Measurements from ENCODE around the gene RCAN1.

Gene RCAN1

GRCh38 chr21:34617753-34618339, 2.9 kb upstream of the RCAN1 start:
- ChIA-PET POLR2A (no interaction called here), CTCF (interaction anchor here (1.2 to 1.6 kb wide), 5 partner anchors 14 to 255 kb away, joined by 3 to 13 read pairs (median 5); no protein-coding TSS in a partner anchor)
- TF ChIP-seq CTCF (IDR thresholded peaks at IDR 0.05; ENCODE audit: control extremely low read depth, extremely low read depth, low read depth, missing control alignments), result no peak
- no peak for DNase-seq (ENCODE audit: extremely low spot score)

GRCh38 chr21:34615487-34615814, 538 bp upstream of the RCAN1 start:
- TF ChIP-seq CTCF (IDR thresholded peaks at IDR 0.05; ENCODE audit: control extremely low read depth, extremely low read depth, low read depth, missing control alignments), result no peak
- ChIA-PET CTCF (interaction anchor here (1.1 to 6.7 kb wide), 8 partner anchors 12 to 247 kb away, joined by 3 to 67 read pairs (median 5); no protein-coding TSS in a partner anchor), POLR2A (no interaction called here)
- DNase-seq (ENCODE audit: extremely low spot score), result no peak

- no peak for DNase-seq (ENCODE audit: extremely low spot score)
- TF ChIP-seq CTCF (IDR thresholded peaks at IDR 0.05; ENCODE audit: control extremely low read depth, extremely low read depth, low read depth, missing control alignments), result no peak
- CTCF ChIA-PET, result interaction anchor here (1.1 to 15.5 kb wide), 7 partner anchors 11 to 105 kb away, joined by 3 to 237 read pairs (median 10); partner anchors contain the start of gene KCNE1
- POLR2A ChIA-PET, result no interaction called here
Observed at GRCh38 chr21:34613679-34614627, 960 bp downstream of the RCAN1 start.

- ChIA-PET POLR2A (no interaction called here), CTCF (interaction anchor here (0.9 to 15.5 kb wide), 11 partner anchors 9 to 689 kb away, joined by 3 to 237 read pairs (median 4); partner anchors contain the start of gene KCNE1)
- TF ChIP-seq CTCF (IDR thresholded peaks at IDR 0.05; ENCODE audit: control extremely low read depth, extremely low read depth, low read depth, missing control alignments), result no peak
- no peak for DNase-seq (ENCODE audit: extremely low spot score)
Observed at GRCh38 chr21:34612557-34612956, 2.4 kb downstream of the RCAN1 start.

- CTCF ChIA-PET, result interaction anchor here (0.9 to 15.5 kb wide), 8 partner anchors 9 to 688 kb away, joined by 3 to 237 read pairs (median 4); partner anchors contain the start of gene KCNE1
- no peak for DNase-seq (ENCODE audit: extremely low spot score)
- TF ChIP-seq CTCF (IDR thresholded peaks at IDR 0.05; ENCODE audit: control extremely low read depth, extremely low read depth, low read depth, missing control alignments), result no peak
- POLR2A ChIA-PET, result no interaction called here
Observed at GRCh38 chr21:34612056-34612455, 2.9 kb downstream of the RCAN1 start.

- POLR2A ChIA-PET, result no interaction called here
- no peak for DNase-seq (ENCODE audit: extremely low spot score)
- TF ChIP-seq CTCF (IDR thresholded peaks at IDR 0.05; ENCODE audit: control extremely low read depth, extremely low read depth, low read depth, missing control alignments), result no peak
- CTCF ChIA-PET, result interaction anchor here (0.9 to 15.5 kb wide), 9 partner anchors 8 to 687 kb away, joined by 3 to 237 read pairs (median 4); partner anchors contain the start of gene KCNE1
Observed at GRCh38 chr21:34611528-34611927, 3.4 kb downstream of the RCAN1 start.

All from GM10248 (cell line).